Right atrium auricular region (tissue), 2 donors: ENCODE results near the gene NDUFA13. TPM values are rescaled to one million over a fixed set of nuclear protein-coding genes. Genes with fewer than 3 reads are reported as not detected.

Source experiments
- DNase-seq: peaks from one replicate; pipeline ENCODE4 v3.0.0-alpha.2; 2019; ENCODE audit warnings: low spot score
- H3K27ac ChIP-seq, 2 donors: fragments of 200-600 bp; sonication (generic); 1 replicate in 1 of 2; 2 replicates in 1 of 2; pipeline ENCODE4 v1.5.1; 2016 to 2019
- H3K27me3 ChIP-seq, 2 donors: fragments of 200-600 bp; sonication (generic); one replicate each; pipeline versions ENCODE4 v1.5.1 to v1.6.0; 2017 to 2019
- H3K36me3 ChIP-seq: fragments of 200-600 bp; sonication (generic); one replicate; pipeline ENCODE4 v1.5.1; 2016
- H3K4me1 ChIP-seq, 2 donors: fragments of 200-600 bp; sonication (generic); one replicate each; pipeline versions ENCODE4 v1.5.1 to v1.6.0; 2017 to 2019
- H3K4me3 ChIP-seq, 2 donors: fragments of 200-600 bp; sonication (generic); 1 replicate in 1 of 2; 2 replicates in 1 of 2; pipeline ENCODE4 v1.5.1; 2017 to 2019; ENCODE audit warnings: mild to moderate bottlenecking in 1 of 2, moderate library complexity in 1 of 2
- H3K9me3 ChIP-seq, 2 donors: fragments of 200-600 bp; sonication (generic); one replicate each; pipeline ENCODE4 v1.5.1; 2019
- CTCF ChIP-seq, 2 donors: fragments of 200-600 bp; sonication (generic); IDR thresholded peaks; one replicate each; pipeline ENCODE4 v1.5.1; 2019; ENCODE audit warnings: antibody characterized with exemption in 2 of 2
- total RNA-seq, 2 donors: library from RNA; depleted of rRNA; stranded (reverse); fragments of >200 nt; gene quantifications; one replicate each; pipeline ENCODE4 v1.1.0, GENCODE V29; 2016

Gene NDUFA13
- total RNA-seq, 2 donors from 2014 or later, result 59.3 to 198 TPM

DNA sequence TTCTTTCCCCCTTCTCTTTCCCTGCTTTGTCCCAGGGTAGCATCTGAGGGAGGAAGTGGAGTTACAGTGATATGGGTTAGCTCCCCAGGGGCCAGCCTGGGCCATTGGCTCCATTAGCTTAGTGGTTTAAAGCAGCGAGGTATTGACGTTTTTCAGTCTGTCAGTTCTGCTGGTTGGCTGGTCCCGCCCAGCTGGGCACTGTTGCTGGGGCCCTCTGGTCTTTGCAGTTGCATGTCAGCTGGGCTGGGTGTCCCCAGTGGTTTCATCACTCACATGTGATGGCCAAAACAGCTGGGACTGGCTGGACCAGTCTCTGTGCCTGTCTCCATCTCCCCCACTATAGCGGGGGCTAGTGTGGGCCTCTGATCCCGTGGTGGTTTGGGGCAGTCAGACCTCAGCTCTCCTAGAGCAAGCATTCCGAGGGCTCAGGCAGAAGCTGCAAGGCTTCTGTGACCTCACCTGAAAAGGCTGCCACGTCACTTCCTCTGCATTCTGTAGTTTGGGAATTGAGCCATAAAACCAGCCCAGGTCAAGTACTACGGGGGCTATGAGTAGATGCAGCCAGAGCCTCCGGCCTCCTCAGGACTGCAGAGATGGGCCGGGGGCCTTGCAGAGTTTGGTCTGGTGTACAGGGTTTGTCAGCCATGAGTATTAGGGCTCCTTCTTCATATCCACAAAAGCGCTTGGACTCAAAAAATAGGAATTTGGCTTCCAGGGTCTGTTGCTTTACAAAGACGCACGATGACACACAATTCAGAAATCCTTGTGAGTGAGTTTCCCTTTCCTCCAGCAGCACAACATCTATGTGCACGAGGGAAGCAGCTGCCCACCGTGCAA is 30.6 kb upstream of the NDUFA13 start:
- H3K4me3 ChIP-seq, result no peak overlapping the region
- no peak overlapping the region for H3K27ac ChIP-seq
- DNase-seq, result no peak
- H3K36me3 ChIP-seq, result no peaks in the 10 kb centered on the region
- no peaks in the 10 kb centered on the region for H3K27me3 ChIP-seq
- H3K4me1 ChIP-seq, result peaks cover 0 to 63% of the 10 kb centered on the region in 2 donors
- H3K9me3 ChIP-seq, result no peaks in the 10 kb centered on the region
- TF ChIP-seq CTCF (IDR thresholded peaks at IDR 0.05), result no peak

DNA sequence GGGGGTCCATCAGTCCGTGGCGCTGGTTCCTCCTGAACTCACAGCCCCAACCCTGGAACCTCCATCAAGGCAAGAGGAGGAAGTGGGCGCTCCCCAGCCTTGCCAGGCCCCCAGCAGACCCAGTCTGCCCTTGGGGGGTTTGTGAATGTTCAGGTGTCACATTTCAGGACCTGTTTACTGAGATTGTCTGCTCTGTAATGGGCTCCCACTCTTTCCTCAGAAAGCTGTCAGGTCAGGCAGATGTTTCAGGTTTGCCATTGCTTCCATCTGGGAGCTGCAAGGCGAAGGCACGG is 30.1 kb upstream of the NDUFA13 start:
- DNase-seq, result no peak
- H3K27ac ChIP-seq, result no peak overlapping the region
- no peak for TF ChIP-seq CTCF (IDR thresholded peaks at IDR 0.05)
- no peaks in the 10 kb centered on the region for H3K9me3 ChIP-seq
- no peak overlapping the region for H3K4me3 ChIP-seq
- H3K4me1 ChIP-seq, result peaks cover 0 to 67% of the 10 kb centered on the region in 2 donors
- no peaks in the 10 kb centered on the region for H3K27me3 ChIP-seq
- H3K36me3 ChIP-seq, result no peaks in the 10 kb centered on the region

DNA sequence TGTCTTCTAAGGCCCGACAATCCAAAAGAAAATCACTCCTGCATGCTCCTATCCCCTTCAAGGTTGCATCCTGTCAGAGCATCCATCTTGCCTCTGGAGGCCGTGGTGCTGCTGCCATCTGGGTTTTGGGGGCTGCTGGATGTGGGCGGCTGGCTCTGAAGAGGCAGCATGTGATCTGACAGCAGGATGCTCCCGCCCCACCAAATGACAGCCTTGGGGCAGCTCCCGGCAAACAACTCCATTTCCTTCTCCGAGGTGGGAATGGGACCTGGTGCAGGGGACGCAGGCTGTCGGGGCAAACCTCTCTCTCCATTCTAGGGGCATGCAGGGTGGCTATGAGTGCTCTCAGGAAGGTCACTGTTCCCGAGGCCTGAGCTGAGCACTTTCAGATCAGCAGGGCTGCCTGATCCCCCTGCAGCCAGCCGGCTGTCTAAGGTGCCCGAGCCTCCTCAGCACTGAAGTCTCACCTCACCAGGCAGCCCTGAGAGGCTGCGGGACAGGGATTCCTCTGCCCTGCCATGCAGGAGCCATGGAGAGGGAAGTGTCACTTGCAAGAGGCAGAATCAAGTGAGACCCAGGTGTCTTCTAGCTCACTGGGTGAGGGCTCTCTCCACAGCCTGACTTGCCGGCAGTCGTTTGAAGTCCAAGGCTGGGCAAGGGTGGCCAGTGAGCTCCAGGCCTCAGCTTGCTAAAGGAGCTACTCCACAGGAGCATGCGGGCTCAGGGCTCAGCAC is 29.5 kb upstream of the NDUFA13 start:
- no peaks in the 10 kb centered on the region for H3K9me3 ChIP-seq
- H3K4me3 ChIP-seq, result no peak overlapping the region
- peaks cover 0 to 67% of the 10 kb centered on the region in 2 donors for H3K4me1 ChIP-seq
- no peak for DNase-seq
- H3K36me3 ChIP-seq, result no peaks in the 10 kb centered on the region
- no peak overlapping the region for H3K27ac ChIP-seq
- H3K27me3 ChIP-seq, result no peaks in the 10 kb centered on the region
- no peak for TF ChIP-seq CTCF (IDR thresholded peaks at IDR 0.05)

DNA sequence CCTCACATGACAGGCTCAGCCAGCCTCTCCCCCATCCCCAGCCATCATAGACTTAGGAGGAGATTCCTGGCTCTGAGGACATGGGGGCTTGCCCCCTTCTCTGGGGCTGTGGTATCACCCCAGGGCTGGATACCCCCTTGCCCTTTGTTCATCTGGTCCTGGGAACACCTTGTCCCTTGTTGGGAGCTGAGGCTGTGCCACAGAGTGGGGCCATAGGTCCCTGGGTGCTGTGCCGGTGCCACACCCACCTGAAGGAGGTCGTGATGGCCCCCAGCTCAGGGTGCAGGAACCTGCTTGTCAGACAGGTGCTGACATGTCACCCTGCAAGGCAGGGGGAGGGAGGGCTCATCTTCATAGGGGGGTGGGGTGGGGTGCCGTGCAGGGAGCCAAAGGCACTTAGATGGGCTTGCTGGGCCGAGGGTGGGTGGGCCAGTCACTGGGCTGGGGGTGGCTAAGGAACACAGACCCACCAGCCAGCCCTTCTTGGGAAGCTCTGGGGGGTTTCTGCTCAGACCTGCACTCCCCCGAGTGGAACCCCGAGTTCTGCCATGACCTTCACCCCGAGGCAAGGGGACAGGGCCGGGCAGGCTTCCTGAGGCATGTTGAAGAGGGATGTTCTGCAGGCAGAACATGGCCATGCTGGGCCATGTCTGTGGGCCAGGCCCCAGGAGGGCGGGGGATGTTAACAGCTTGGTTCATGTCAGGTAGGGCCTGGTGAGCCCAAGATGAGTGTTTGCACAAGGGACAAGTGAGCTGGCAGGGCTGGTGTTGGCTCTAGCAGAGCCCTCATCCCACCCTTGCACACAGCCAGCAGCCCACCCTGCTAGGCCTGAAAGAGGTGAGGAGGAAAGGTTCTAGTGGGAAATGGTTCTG is 28.7 kb upstream of the NDUFA13 start:
- Histone ChIP-seq H3K27ac (no peak overlapping the region), H3K4me1 (peaks cover 0 to 67% of the 10 kb centered on the region in 2 donors), H3K36me3 (no peaks in the 10 kb centered on the region), H3K4me3 (no peak overlapping the region), H3K27me3 (no peaks in the 10 kb centered on the region), H3K9me3 (no peaks in the 10 kb centered on the region)
- no peak for DNase-seq
- TF ChIP-seq CTCF (IDR thresholded peaks at IDR 0.05), result no peak

DNA sequence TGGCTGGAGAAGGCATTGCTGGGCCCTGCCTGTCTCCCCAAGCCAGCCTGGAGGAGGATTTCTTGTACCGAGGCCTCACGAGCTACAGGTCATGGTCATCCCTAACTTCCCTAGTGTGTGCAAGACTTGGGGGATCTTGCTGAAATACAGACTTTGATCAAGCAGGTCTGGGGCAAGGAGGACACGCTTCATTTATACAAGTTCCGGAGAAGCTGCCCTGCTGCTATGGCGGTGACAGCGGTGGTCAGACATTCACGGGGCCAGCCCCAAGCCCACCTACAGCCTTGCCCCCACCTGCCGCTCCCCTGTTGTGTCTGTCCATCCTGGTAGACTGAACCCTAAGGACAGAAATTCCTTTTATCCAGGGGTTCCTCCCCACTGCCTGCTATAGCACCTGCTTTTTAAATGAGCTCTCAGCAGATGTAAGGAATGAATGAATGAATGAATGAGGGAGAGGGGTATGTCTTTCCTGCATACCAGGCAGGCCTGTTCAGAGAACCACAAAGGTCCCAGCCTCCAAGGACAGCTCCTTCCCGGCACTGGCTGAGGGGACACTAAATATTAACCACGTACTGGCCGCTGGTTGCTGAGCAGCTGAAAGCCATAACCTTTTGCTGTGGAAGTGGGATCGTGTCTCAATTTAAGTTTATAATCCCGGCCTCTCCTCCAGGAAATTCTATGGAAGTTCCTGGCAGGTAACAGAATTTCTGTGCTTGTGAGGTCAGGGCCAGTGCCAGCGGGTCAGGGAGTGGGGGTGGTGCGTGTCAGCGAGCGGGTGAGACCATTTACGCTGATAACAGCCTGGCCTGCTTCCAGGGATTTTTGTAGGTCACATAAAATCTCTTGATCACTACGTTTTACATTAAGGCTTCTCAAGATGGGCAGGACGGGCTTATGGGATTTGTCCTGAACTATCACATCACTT is 27.8 kb upstream of the NDUFA13 start:
- no peak for DNase-seq
- no peak for TF ChIP-seq CTCF (IDR thresholded peaks at IDR 0.05)
- peaks cover 8% of the 10 kb centered on the region for H3K36me3 ChIP-seq
- H3K27me3 ChIP-seq, result no peaks in the 10 kb centered on the region
- H3K4me3 ChIP-seq, result peak overlapping the region in 1 of 2 donors; percentile 22
- H3K27ac ChIP-seq, result peak overlapping the region; percentile 62 to 69
- H3K4me1 ChIP-seq, result peaks cover 0 to 58% of the 10 kb centered on the region in 2 donors
- no peaks in the 10 kb centered on the region for H3K9me3 ChIP-seq
